CD4-positive, CD25-positive, alpha-beta regulatory T cell (primary cell): ENCODE results near the gene SPOCK3. TPM values are rescaled to one million over a fixed set of nuclear protein-coding genes. Genes with fewer than 3 reads are reported as not detected.

Source experiments
- ATAC-seq, 2 donors: fragments of 150-1000 bp; cut with Tn5 transposase; one replicate each; pipeline ENCODE4 v1.10.0; 2021; ENCODE audit warnings: low read depth in 2 of 2, moderate number of reproducible peaks in 2 of 2, moderate library complexity in 1 of 2
- DNase-seq, 3 donors: peaks; one replicate each; pipeline versions ENCODE4 v3.0.0 to v3.0.0-alpha.2; 2012 to 2022; ENCODE audit warnings: mixed read lengths in 1 of 3
- H3K27ac ChIP-seq: one replicate; pipeline ENCODE4 v1.7.0; 2013; ENCODE audit warnings: mild to moderate bottlenecking, low read length; ENCODE audit not compliant: insufficient read depth, poor library complexity, severe bottlenecking
- H3K27me3 ChIP-seq: one replicate; pipeline ENCODE4 v1.7.0; 2013; ENCODE audit warnings: low read length; ENCODE audit not compliant: control insufficient read depth, insufficient read depth
- H3K36me3 ChIP-seq: one replicate; pipeline ENCODE4 v1.7.0; 2013; ENCODE audit warnings: mild to moderate bottlenecking, low read length, moderate library complexity; ENCODE audit not compliant: control insufficient read depth, insufficient read depth
- H3K4me1 ChIP-seq: 2 replicates; pipeline ENCODE4 v1.7.0; 2013; ENCODE audit warnings: mild to moderate bottlenecking, low read length; ENCODE audit not compliant: insufficient read depth, control insufficient read depth, poor library complexity, severe bottlenecking
- H3K4me3 ChIP-seq: one replicate; pipeline ENCODE4 v1.7.0; 2013; ENCODE audit warnings: low read depth, mild to moderate bottlenecking, low read length, moderate library complexity
- H3K9me3 ChIP-seq, 2 experiments: 1 replicate in 1 of 2; 2 replicates in 1 of 2; pipeline ENCODE4 v1.7.0; 2013; ENCODE audit warnings: low read length in 2 of 2, mild to moderate bottlenecking in 1 of 2, moderate library complexity in 1 of 2; ENCODE audit not compliant: control insufficient read depth in 2 of 2
- H3K27ac Mint-ChIP-seq, 3 donors: one replicate each; pipeline ENCODE4 v1.8.0; 2020 to 2022; ENCODE audit warnings: mild to moderate bottlenecking in 3 of 3, mixed read lengths in 3 of 3, moderate library complexity in 2 of 3
- H3K27me3 Mint-ChIP-seq: one replicate; pipeline ENCODE4 v1.8.0; 2022; ENCODE audit warnings: mild to moderate bottlenecking, mixed read lengths
- H3K36me3 Mint-ChIP-seq: one replicate; pipeline ENCODE4 v1.8.0; 2020; ENCODE audit warnings: mixed read lengths
- H3K4me1 Mint-ChIP-seq, 4 donors: one replicate each; pipeline ENCODE4 v1.8.0; 2020 to 2022; ENCODE audit warnings: mixed read lengths in 4 of 4, mild to moderate bottlenecking in 1 of 4
- H3K4me3 Mint-ChIP-seq, 4 donors: one replicate each; pipeline ENCODE4 v1.8.0; 2020 to 2022; ENCODE audit warnings: mild to moderate bottlenecking in 4 of 4, mixed read lengths in 4 of 4, moderate library complexity in 3 of 4
- H3K9me3 Mint-ChIP-seq, 7 donors: one replicate each; pipeline ENCODE4 v1.8.0; 2020 to 2022; ENCODE audit warnings: mixed read lengths in 7 of 7, mild to moderate bottlenecking in 3 of 7, moderate library complexity in 2 of 7
- polyA plus RNA-seq, 4 donors: library from polyadenylated mRNA; unstranded; fragments of 300-500 nt; fragmentation: Illumina TruSeq; gene quantifications; one replicate each; pipeline ENCODE4 v1.2.3, GENCODE V29; 2021
- total RNA-seq: library from RNA; stranded (reverse); gene quantifications from one replicate; pipeline ENCODE4 v1.2.3, GENCODE V29; 2022

The SPOCK3 gene
- total and polyA plus RNA-seq, 5 donors from 2014 or later = not detected

- H3K4me1 Mint-ChIP-seq = no peaks in the 10 kb centered on the region
- no peak overlapping the region for H3K27ac Mint-ChIP-seq
- no peaks in the 10 kb centered on the region for H3K36me3 Mint-ChIP-seq
Observed at GRCh38 chr4:166700592-166700991, 533.7 kb downstream of the SPOCK3 start.

GRCh38 chr4:166688835-166689234 is 545.5 kb downstream of the SPOCK3 start:
- no peak for DNase-seq
- H3K4me1 Mint-ChIP-seq = no peaks in the 10 kb centered on the region

More at GRCh38 chr4:166700592-166700991, 533.7 kb downstream of the SPOCK3 start:
- Mint-ChIP-seq H3K4me3 (no peak overlapping the region), H3K9me3 (peaks cover 0 to 35% (median 9%) of the 10 kb centered on the region in 7 donors), H3K27me3 (no peaks in the 10 kb centered on the region)
- peaks cover 0 to 2% of the 10 kb centered on the region in 2 experiments for H3K9me3 ChIP-seq
- no peaks in the 10 kb centered on the region for H3K36me3 ChIP-seq
- DNase-seq (no peak), ATAC-seq (no peak)
- no peaks in the 10 kb centered on the region for H3K27me3 ChIP-seq
- no peak overlapping the region for H3K4me3 ChIP-seq
- H3K27ac ChIP-seq = no peak overlapping the region
- H3K4me1 ChIP-seq = no peaks in the 10 kb centered on the region

GRCh38 chr4:166687828-166688227 is 546.5 kb downstream of the SPOCK3 start:
- DNase-seq = no peak
- no peaks in the 10 kb centered on the region for H3K36me3 Mint-ChIP-seq

More at GRCh38 chr4:166688835-166689234, 545.5 kb downstream of the SPOCK3 start:
- no peaks in the 10 kb centered on the region for H3K27me3 ChIP-seq
- H3K36me3 ChIP-seq = no peaks in the 10 kb centered on the region
- H3K27me3 Mint-ChIP-seq = no peaks in the 10 kb centered on the region
- H3K27ac ChIP-seq = no peak overlapping the region
- no peaks in the 10 kb centered on the region for H3K36me3 Mint-ChIP-seq
- no peak overlapping the region for H3K27ac Mint-ChIP-seq
- no peak for ATAC-seq
- peaks cover 2 to 19% (median 9%) of the 10 kb centered on the region in 7 donors for H3K9me3 Mint-ChIP-seq
- H3K4me3 ChIP-seq = no peak overlapping the region
- H3K9me3 ChIP-seq = no peaks in the 10 kb centered on the region
- H3K4me3 Mint-ChIP-seq = no peak overlapping the region
- no peaks in the 10 kb centered on the region for H3K4me1 ChIP-seq

More at GRCh38 chr4:166687828-166688227, 546.5 kb downstream of the SPOCK3 start:
- Mint-ChIP-seq H3K27me3 (no peaks in the 10 kb centered on the region), H3K27ac (no peak overlapping the region), H3K4me3 (no peak overlapping the region), H3K9me3 (peaks cover 2 to 24% (median 9%) of the 10 kb centered on the region in 7 donors), H3K4me1 (no peaks in the 10 kb centered on the region)
- H3K9me3 ChIP-seq = no peaks in the 10 kb centered on the region
- no peaks in the 10 kb centered on the region for H3K4me1 ChIP-seq
- ATAC-seq = no peak
- H3K27me3 ChIP-seq = no peaks in the 10 kb centered on the region
- no peak overlapping the region for H3K4me3 ChIP-seq
- H3K27ac ChIP-seq = no peak overlapping the region
- H3K36me3 ChIP-seq = no peaks in the 10 kb centered on the region
